SIG-M5 treated with dmso at 0.1 percent for 504 hours (cell line): ENCODE data around the gene SLIT3.
"Not testable (repeated sequence)": the region's sequence is repeated elsewhere in the genome, so short reads cannot be mapped to it uniquely, and the experiment has no call there.

Experiments used
- DNase-seq: peaks from one replicate; lab custom pipeline; 2025; ENCODE audit not compliant: unreplicated experiment; lab: John Stamatoyannopoulos, UW

The SLIT3 gene

GRCh38 chr5:169151051-169151805, 149.7 kb downstream of the SLIT3 start:
- no peak for DNase-seq

GRCh38 chr5:169150108-169150507, 150.8 kb downstream of the SLIT3 start:
- no peak for DNase-seq

- DNase-seq: no peak
Observed at GRCh38 chr5:169149317-169149716, 151.6 kb downstream of the SLIT3 start.

- DNase-seq: no peak
Observed at GRCh38 chr5:169148138-169148740, 152.7 kb downstream of the SLIT3 start.

GRCh38 chr5:169147534-169147933, 153.4 kb downstream of the SLIT3 start:
- DNase-seq: no peak

GRCh38 chr5:169146158-169146557, 154.8 kb downstream of the SLIT3 start:
- DNase-seq: no peak

GRCh38 chr5:169142264-169142970, 158.5 kb downstream of the SLIT3 start:
- DNase-seq: no peak

- not testable (repeated sequence) for DNase-seq
Observed at GRCh38 chr5:169140215-169140614, 160.7 kb downstream of the SLIT3 start.

- DNase-seq: no peak
Observed at GRCh38 chr5:169139480-169140050, 161.4 kb downstream of the SLIT3 start.

GRCh38 chr5:169133531-169133930, 167.4 kb downstream of the SLIT3 start:
- no peak for DNase-seq

- no peak for DNase-seq
Observed at GRCh38 chr5:169132302-169132660, 168.7 kb downstream of the SLIT3 start.

GRCh38 chr5:169131616-169132301, 169.2 kb downstream of the SLIT3 start:
- DNase-seq: no peak

GRCh38 chr5:169128679-169129078, 172.3 kb downstream of the SLIT3 start:
- no peak for DNase-seq

- DNase-seq: no peak
Observed at GRCh38 chr5:169127431-169127830, 173.5 kb downstream of the SLIT3 start.

GRCh38 chr5:169126481-169127021, 174.4 kb downstream of the SLIT3 start:
- DNase-seq: no peak

- no peak for DNase-seq
Observed at GRCh38 chr5:169125571-169125970, 175.4 kb downstream of the SLIT3 start.

- no peak for DNase-seq
Observed at GRCh38 chr5:169122951-169123350, 178.0 kb downstream of the SLIT3 start.

- no peak for DNase-seq
Observed at GRCh38 chr5:169121630-169122420, 179.1 kb downstream of the SLIT3 start.

- no peak for DNase-seq
Observed at GRCh38 chr5:169119288-169120048, 181.5 kb downstream of the SLIT3 start.
